NCI-H1092 (cell line): ENCODE results near the gene DHTKD1.
"Not testable (repeated sequence)": the region's sequence is repeated elsewhere in the genome, so short reads cannot be mapped to it uniquely, and the experiment has no call there.

Experiments used
- DNase-seq: peaks from one replicate; lab custom pipeline; 2025; lab: John Stamatoyannopoulos, UW

Gene DHTKD1

GRCh38 chr10:12150163-12150562 lies 81.4 kb downstream of the DHTKD1 start:
- no peak for DNase-seq

GRCh38 chr10:12154516-12154915 lies 85.8 kb downstream of the DHTKD1 start:
- no peak for DNase-seq

- DNase-seq: no peak
These were observed 87.8 kb downstream of the DHTKD1 start for GRCh38 chr10:12156367-12157123.

GRCh38 chr10:12158111-12158510 lies 89.4 kb downstream of the DHTKD1 start:
- DNase-seq: no peak

GRCh38 chr10:12160664-12161063 lies 91.9 kb downstream of the DHTKD1 start:
- no peak for DNase-seq

GRCh38 chr10:12162927-12163326 lies 94.2 kb downstream of the DHTKD1 start:
- no peak for DNase-seq

- no peak for DNase-seq
These were observed 95.3 kb downstream of the DHTKD1 start for GRCh38 chr10:12164085-12164484.

- DNase-seq: no peak
These were observed 96.3 kb downstream of the DHTKD1 start for GRCh38 chr10:12165036-12165435.

GRCh38 chr10:12165999-12166775 lies 97.4 kb downstream of the DHTKD1 start:
- no peak for DNase-seq

- DNase-seq: not testable (repeated sequence)
These were observed 102.8 kb downstream of the DHTKD1 start for GRCh38 chr10:12171512-12171911.
